DMS114 treated with DMSO at 0.1 percent for 48 hours (cell line): ENCODE results near the gene ARMC5.

Source experiments
- DNase-seq: peaks from one replicate; lab custom pipeline; 2025; ENCODE audit not compliant: unreplicated experiment; lab: John Stamatoyannopoulos, UW

The ARMC5 gene

DNA sequence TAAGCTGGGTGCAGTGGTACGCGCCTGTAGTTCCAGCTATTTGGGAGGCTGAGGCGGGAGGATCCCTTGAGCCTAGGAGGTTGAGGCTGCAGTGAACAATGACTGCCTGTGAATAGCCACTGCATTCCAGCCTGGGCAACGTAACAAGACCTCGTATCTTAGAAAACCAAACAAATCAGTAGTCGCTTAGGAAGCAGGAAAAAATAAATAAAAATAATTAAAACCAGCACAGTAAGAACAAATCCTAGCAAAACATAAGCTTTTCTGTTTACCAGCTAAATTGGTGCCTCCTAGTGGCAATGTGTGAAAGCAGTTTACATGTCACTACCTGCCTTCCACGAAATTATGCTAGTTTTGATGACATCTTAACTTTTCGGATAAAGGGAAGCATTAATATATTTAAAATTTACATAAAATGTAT is 1.3 kb downstream of the ARMC5 start:
- DNase-seq: peak; percentile 17

DNA sequence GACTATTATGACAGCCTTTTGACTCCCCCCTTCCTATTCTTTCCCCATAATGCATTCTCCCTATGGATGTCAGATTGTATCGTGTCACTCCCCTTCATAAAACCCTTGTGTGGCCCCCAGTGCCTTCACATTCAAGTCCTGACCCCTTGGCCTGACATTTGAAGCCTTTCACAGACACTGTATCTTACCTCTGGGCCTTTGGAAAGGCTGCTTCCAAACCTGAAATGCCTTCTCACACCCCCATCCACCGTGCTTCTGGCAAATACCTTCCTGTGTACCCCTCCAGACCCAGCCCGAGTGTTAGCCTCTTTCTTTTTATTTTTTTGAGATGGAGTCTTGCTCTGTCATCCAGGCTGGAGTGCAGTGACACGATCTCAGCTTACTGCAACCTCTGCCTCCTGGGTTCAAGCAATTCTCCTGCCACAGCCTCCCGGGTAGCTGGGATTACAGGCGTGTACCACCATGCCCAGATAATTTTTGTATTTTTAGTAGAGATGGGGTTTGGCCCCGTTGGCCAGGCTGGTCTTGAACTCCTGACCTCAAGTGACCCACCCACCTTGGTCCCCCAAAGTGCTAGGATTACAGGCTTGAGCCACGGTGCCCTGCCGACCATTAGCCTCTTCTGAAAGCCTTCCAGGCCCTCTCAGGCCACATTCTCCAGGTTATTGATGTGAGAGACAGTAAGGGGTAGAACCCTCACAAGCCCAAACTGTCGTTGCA is 2.1 kb downstream of the ARMC5 start:
- no peak for DNase-seq

DNA sequence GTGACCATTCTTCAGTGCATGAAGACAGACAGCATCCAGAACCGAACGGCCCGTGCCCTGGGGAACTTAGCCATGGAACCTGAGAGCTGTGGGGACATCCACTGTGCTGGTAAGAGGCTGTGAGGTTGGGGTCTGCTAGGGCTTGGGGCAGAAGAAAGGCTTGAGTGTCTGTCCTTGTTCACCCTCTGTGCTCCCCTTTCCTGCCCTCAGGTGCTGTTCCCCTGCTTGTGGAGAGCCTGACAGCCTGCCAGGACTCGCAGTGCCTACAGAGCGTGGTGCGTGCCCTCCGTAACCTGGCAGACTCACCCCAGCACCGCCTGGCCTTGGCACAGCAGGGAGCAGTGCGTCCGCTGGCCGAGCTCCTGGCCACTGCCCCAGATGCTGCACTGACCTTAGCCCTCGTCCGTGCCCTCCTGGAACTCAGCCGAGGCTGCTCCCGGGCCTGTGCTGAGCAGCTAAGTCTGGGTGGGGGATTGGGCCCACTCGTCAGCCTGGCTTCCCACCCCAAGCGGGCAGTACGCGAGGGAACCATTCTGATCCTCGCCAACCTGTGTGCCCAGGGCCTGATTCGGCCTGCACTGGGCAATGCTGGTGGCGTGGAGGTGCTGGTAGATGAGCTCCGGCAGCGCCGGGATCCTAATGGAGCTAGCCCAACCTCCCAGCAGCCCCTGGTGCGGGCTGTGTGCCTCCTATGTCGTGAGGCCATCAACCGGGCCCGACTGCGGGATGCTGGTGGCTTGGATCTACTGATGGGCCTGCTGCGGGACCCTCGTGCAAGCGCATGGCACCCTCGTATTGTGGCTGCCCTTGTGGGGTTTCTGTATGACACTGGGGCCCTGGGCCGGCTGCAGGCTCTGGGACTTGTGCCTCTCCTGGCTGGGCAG is 2.9 kb downstream of the ARMC5 start:
- no peak for DNase-seq

DNA sequence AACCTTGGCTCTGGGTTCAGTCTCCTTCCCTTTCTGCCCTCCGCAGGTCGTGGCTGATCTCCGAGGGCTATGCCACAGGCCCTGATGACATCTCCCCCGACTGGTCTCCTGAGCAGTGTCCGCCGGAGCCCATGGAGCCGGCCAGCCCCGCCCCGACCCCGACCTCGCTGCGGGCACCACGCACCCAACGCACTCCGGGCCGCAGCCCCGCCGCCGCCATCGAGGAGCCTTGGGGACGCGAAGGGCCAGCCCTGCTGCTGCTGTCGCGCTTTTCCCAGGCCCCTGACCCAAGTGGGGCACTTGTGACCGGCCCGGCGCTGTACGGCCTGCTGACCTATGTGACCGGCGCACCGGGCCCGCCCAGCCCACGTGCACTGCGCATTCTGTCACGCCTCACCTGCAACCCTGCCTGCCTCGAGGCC is 5.1 kb downstream of the ARMC5 start:
- DNase-seq: no peak

DNA sequence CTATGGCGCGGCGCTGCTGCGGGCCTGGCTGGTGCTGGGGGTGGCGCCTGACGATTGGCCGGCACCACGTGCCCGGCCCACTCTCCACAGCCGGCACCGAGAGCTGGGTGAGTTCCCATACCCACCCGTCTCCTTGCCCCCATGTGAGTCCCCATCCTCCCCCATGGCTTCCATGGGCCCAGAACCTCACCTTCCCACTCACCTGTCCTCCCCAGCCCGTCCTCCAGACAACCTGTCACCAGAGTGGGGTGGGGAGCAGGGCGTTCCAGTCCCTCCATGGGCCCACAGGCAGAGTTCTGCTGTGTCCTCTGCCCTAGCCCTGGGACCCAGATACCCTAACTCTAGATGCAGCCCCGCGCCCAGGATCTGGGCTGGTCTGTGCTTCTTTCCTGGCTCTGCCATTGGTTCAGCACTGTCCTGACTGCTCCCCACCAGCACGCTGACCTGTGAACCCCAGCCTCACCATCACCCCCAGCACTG is 5.5 kb downstream of the ARMC5 start:
- DNase-seq: no peak

DNA sequence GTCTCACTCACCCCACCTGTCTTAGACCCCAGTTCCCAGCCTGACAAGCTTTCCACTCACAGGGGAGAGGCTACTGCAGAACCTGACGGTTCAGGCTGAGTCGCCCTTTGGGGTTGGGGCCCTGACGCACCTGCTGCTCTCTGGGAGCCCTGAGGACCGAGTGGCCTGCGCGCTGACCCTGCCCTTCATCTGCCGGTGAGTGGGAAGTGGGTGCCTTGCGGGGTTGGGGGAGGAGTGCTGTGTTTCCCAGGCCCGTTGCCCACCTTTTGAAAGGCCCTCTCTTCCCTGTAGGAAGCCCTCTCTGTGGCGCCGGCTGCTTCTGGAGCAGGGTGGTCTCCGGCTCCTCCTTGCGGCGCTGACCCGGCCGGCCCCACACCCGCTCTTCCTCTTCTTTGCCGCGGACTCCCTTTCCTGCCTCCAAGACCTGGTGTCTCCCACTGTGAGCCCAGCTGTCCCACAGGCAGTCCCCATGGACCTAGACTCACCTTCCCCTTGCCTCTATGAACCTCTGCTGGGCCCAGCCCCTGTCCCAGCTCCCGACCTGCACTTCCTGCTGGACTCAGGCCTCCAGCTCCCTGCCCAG is 6.6 kb downstream of the ARMC5 start:
- no peak for DNase-seq

DNA sequence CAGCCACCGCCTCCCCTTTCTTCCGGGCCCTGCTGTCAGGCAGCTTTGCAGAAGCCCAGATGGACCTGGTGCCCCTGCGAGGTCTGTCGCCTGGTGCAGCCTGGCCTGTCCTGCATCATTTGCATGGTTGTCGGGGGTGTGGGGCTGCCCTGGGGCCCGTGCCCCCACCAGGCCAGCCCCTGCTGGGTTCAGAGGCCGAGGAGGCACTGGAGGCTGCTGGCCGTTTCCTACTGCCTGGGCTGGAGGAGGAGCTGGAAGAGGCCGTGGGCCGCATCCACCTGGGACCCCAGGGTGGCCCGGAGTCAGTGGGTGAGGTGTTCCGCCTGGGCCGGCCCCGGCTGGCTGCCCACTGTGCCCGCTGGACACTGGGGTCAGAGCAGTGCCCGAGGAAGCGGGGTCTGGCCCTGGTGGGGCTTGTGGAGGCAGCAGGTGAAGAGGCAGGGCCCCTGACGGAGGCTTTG is 7.1 kb downstream of the ARMC5 start:
- no peak for DNase-seq

DNA sequence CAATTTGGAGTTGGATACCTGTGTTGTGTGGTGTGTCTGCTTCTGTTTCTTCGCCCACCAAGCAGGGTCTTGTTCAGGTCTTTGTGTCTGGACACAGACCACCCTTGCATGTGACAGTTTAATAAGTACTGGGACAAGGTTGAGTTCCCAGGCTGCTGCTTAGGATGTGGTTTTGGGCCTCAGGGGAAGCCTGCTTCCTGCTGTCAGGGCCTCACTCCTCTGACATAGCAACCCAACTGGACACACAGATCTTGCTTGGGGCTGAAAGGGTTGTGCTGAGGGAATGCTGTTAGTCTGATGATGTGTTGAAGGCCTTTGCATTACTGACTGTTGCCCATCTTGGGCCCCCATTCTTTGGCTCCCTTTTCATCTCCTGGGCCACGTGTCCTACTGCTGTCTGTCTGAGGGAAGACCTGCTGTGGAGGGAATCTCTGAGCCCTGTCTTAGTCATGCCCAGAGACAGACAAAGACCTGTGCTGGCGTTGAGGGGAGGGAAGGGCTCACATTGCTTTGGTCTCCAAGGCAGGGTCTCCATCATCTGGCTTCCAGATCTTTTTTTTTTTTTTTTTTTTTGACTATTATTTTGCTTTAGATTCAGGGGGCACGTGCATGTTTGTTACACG is 8.0 kb downstream of the ARMC5 start:
- no peak for DNase-seq

DNA sequence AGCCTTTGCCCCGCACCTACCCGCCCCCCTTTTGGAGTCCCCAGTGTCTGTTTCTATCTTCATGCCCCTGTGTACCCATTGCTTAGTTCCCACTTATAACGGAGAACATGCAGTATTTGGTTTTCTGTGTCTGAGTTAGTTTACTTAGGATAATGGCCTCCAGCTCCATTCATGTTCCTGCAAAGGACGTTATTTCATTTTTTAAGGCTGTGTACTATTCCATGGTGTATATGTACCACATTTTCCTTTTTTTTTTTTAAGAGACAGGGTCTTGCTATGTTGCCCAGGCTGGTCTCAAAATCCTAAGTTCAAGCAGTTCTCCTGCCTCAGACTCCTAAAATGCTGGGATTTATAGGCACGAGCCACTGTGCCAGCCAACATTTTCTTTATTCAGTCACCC is 8.6 kb downstream of the ARMC5 start:
- DNase-seq: no peak

DNA sequence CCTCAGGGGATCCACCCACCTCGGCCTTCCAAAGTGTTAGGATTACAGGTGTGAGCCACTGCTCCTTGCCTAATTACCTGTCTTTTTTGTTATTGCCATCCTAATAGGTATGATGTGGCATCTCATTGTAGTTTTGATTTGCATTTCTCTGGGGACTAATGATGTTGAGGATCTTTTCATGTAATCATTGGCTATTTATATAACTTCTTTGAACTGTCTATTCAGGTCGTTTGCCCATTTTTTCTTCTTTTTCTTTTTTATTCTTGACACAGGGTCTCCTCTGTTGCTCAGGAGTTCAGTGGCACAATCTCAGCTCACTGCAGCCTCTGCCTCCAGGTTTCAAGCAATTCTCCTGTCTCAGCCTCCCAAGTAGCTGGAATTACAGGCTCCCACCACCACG is 11.3 kb downstream of the ARMC5 start:
- DNase-seq: no peak

DNA sequence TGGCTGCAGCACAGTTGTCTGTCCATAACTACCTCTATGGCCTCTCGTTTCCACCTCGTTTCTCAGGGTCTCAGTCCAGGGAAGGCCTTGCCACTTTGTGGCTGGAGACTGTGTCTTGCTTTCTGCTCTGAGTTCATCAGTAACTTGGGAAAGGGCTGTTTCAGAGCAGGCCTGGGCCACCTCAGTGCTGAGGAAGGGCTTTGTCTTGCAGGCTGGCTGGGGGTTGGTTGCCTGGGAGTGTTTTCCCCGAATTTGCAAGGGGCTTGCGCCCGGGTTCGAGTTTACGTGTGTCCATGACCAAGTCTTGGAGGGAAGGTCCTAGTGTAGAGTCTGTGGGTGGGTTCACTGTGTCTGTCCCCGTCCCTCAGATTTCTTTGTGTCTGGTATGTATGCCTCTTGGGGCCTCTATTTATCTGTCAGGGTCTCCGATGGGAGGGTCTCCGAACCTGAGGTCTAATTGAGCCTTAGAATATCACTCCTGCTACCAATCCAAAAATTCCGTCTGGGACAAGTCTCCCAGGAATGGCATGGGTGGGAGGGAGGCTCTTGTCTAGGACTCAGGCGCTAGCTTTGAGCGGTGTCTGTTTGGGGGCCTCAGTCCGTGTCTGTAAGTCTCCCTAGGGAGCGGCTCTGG is 12.1 kb downstream of the ARMC5 start:
- no peak for DNase-seq

DNA sequence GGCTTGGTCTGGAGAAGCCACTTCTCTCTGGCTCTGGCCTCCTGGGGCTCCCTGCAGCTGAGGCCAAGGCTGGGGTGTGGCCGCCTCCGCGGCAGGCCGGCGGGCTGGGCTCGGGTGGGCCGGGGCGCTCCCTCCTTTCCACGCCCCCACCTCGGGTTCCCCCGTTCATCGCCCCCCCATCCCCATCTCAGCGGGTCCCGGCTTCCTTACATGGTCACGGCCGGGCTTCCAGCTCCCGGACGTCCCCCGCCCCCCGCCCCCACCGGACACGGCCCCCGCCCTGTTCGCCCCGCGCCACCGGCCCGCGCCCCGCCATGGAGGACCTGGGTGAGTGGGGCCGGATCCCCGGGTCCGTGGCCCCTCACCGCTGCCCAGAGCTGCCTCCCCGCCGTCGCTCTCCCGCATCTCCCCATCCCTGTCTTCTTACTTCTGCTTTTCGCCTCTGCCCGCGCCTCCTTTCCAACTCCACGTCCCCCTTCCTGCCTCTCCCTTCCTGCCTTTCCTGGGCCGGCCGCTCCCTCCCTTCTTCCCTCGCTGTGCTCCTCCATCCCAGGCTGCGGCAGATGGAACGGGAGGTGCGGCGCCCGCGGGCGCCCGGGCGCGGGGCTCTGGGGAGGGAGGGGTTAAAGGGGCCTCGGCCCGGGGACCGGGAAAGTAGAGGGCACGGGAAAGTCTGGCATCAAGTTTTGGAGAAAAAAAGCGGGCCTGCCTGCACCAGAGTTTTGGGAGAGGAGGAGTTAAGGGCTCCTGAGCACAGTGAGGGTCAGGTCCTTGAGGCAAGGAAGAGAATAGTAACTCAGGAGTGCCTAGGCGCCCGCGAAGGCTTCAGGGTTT is 12.8 kb downstream of the ARMC5 start, which contains the start of gene TGFB1I1:
TGFB1I1 (plus strand) TSS at position 278 of the 834 bp plus-strand sequence; CDS start at position 315, 37 bp downstream.
- DNase-seq: no peak

DNA sequence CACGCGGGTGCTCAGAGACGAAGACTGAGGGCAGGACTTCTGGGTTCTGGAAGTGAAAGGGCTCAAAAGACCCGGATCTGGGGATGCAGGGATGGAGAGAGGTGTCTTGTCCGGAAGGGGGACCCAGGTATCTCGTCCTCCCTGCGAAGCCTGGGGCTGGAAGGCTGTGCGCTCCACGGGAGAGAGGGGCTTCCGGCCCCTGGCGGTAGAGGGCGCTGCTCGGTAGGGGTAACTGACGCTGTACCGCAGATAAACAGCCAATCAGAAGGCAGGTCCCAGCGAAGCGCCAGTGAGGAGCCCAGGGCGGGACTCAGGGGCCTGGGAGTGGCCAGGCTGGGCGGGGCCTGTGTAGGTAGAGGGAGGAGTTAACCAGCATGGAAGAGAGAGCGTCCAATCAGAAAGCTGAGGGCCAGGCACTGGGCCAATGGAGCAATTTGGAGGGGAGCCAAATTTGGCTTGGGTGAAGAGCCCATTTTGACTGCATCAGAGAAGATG is 13.5 kb downstream of the ARMC5 start:
- DNase-seq: peak; percentile 21

DNA sequence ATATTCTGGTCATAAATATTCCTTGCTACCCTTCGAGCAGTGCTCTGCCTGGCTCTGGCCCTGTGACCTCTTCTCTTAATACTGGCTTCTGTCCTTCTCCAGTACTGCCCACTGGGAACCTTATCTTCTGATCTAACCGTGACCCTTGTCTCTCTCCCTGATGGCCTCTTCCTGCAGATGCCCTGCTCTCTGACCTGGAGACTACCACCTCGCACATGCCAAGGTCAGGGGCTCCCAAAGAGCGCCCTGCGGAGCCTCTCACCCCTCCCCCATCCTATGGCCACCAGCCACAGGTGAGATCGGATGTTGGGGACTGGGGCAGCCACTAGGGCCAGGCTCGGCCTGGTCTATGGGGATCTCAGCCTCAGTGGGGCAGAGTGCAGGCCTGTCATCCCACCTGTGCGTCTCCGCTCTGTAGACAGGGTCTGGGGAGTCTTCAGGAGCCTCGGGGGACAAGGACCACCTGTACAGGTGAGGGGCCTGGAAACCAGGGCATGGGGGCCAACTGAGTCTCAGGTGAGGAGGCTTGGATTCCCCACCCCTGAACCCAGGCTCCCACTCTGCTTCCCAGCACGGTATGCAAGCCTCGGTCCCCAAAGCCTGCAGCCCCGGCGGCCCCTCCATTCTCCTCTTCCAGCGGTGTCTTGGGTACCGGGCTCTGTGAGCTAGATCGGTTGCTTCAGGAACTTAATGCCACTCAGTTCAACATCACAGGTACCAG is 14.1 kb downstream of the ARMC5 start:
- DNase-seq: no peak

DNA sequence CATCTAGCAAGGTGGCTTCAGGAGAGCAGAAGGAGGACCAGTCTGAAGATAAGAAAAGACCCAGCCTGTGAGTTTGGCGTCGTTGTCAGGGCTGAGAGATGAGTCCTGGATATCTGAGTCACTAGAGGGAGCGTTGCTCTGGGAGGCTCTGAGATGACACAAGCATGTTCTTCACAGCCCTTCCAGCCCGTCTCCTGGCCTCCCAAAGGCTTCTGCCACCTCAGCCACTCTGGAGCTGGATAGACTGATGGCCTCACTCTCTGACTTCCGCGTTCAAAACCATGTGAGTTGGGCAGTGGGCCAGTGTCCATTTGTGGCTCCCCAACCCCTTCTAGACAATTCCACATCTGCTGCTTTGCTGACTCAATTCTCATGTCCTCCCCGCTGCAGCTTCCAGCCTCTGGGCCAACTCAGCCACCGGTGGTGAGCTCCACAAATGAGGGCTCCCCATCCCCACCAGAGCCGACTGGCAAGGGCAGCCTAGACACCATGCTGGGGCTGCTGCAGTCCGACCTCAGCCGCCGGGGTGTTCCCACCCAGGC is 14.9 kb downstream of the ARMC5 start:
- no peak for DNase-seq

DNA sequence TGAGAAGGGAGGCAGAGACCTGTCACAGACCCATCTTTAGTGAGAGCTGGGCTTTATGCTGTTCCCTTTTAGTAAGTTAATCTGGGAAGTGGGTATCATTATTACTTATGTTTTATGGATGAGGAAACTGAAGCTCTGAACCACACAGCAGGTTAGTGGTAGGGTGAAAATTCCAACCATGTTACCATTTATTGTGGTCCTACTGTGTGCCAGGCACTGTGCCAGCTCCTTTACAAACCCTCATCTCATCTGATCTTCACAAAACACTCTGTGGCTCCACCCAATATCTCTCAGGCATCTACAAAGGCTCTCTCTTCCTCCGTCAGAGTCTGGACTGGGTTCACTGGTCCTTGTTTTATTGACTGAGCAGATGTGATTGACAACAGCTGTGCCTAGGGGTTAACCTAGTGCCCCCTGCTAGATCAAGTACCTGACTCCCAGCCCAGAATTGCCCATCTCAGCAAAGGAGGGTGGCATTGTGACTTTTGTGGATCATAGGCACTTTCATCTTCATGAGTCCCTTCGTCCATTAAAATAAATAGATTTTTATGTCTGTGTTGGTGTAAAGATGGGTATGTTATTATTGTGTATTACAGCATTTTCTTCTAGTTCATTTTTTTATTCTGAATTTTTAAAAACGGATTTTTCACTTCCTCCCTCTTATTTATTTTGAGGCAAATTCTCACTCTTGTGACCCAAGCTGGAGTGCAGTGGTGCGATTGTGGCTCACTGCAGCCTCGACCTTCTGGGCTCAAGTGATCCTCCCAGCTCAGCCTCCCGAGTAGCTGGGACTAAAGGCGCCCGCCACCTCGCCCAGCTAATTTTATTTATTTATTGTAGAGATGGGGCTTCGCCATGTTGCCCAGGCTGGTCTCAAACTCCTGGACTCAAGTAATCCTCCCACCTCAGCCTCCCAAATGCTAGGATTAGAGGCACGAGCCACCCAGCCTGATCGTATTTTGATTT is 15.8 kb downstream of the ARMC5 start:
- DNase-seq: no peak

DNA sequence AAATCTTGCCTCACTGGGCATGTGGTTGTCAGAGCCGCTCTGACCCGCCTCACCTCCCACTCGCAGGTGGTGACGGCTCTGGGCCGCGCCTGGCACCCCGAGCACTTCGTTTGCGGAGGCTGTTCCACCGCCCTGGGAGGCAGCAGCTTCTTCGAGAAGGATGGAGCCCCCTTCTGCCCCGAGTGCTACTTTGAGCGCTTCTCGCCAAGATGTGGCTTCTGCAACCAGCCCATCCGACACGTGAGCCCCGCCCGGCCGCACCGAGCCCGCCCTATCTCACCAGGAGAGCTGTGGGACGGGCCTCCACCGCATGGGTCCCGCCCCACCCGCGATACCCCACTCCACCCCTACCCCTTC is 16.6 kb downstream of the ARMC5 start:
- no peak for DNase-seq
